ENCODE measurements around the gene SLC6A4.

DNA sequence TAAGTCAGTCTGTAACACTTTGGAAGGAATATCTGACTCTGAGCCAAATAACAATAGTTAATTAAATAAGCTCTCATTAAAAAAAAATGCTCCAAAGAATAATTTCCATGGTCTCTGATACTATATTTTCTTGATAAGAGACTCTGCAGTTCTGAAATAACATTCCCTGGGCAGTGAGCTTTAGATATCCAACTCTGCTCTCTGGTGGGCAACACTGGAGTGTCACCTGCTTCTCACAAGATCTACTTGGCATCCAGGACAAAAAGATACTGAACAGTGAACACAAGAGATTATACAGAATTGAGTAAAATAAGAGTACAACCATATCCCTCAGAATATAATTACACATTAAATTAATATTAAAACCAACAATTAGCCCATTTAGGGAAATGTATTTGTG lies 42.5 kb upstream of the SLC6A4 start:
- TF ChIP-seq, protein P1, sequence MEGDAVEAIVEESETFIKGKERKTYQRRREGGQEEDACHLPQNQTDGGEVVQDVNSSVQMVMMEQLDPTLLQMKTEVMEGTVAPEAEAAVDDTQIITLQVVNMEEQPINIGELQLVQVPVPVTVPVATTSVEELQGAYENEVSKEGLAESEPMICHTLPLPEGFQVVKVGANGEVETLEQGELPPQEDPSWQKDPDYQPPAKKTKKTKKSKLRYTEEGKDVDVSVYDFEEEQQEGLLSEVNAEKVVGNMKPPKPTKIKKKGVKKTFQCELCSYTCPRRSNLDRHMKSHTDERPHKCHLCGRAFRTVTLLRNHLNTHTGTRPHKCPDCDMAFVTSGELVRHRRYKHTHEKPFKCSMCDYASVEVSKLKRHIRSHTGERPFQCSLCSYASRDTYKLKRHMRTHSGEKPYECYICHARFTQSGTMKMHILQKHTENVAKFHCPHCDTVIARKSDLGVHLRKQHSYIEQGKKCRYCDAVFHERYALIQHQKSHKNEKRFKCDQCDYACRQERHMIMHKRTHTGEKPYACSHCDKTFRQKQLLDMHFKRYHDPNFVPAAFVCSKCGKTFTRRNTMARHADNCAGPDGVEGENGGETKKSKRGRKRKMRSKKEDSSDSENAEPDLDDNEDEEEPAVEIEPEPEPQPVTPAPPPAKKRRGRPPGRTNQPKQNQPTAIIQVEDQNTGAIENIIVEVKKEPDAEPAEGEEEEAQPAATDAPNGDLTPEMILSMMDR (conservative IDR thresholded peaks at IDR 0.05; ENCODE audit: low read depth, low read length) = peak; percentile 63
- TF ChIP-seq EZH2 (IDR thresholded peaks at IDR 0.05; ENCODE audit: borderline replicate concordance, low read depth, low read length, poor library complexity, severe bottlenecking) = no peak
